IPS-18a (cell line): ENCODE data around the gene DLK1.

Experiments
- H3K27ac ChIP-seq: one replicate; pipeline ENCODE4 v1.5.1; 2013; ENCODE audit warnings: low read length
- H3K27me3 ChIP-seq: one replicate; pipeline ENCODE4 v1.6.1; 2013; ENCODE audit warnings: mild to moderate bottlenecking, low read length; ENCODE audit not compliant: control insufficient read depth, insufficient read depth
- H3K36me3 ChIP-seq: one replicate; pipeline ENCODE4 v1.6.1; 2013; ENCODE audit warnings: low read depth, low read length; ENCODE audit not compliant: control insufficient read depth
- H3K4me1 ChIP-seq: one replicate; pipeline ENCODE4 v1.6.1; 2013; ENCODE audit warnings: low read depth, low read length; ENCODE audit not compliant: control insufficient read depth
- H3K4me3 ChIP-seq: one replicate; pipeline ENCODE4 v1.5.1; 2013; ENCODE audit warnings: low read length
- H3K9ac ChIP-seq: one replicate; pipeline ENCODE4 v1.6.1; 2013; ENCODE audit warnings: mild to moderate bottlenecking, low read length, moderate library complexity
- H3K9me3 ChIP-seq: one replicate; pipeline ENCODE4 v1.6.1; 2013; ENCODE audit warnings: low read depth, low read length; ENCODE audit not compliant: control insufficient read depth

The DLK1 gene

DNA sequence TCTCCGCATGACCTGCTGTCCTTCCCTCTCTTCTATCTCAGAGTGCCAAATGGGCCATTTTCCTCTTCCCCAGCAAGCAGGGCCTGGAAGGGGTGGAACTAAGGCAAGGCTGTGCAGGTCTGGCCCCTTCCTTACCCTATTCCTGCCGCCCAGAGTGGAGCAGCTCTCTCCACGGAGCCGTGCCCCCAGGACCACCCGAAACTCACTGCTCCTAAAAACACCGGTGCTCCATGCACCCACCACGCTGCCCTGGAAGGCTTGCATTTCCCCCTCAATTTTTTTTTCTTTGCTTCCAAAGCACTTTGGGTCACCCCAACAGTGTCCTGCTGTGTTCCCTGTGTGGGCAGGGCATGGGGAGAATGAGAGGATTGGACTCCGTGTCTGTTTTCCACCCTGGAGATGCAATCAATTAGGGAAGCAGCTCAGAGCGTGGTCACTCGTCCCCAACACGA, 50.7 kb downstream of the DLK1 start:
- H3K27me3 ChIP-seq: no peaks in the 10 kb centered on the region
- H3K4me3 ChIP-seq: no peak overlapping the region
- no peak overlapping the region for H3K27ac ChIP-seq
- H3K4me1 ChIP-seq: no peaks in the 10 kb centered on the region
- no peaks in the 10 kb centered on the region for H3K36me3 ChIP-seq
- no peaks in the 10 kb centered on the region for H3K9me3 ChIP-seq
- H3K9ac ChIP-seq: no peak overlapping the region

GRCh38 chr14:100777818-100778525, 51.3 kb downstream of the DLK1 start:
- no peaks in the 10 kb centered on the region for H3K4me1 ChIP-seq
- no peak overlapping the region for H3K27ac ChIP-seq
- no peak overlapping the region for H3K9ac ChIP-seq
- H3K27me3 ChIP-seq: no peaks in the 10 kb centered on the region
- H3K9me3 ChIP-seq: no peaks in the 10 kb centered on the region
- H3K4me3 ChIP-seq: no peak overlapping the region
- H3K36me3 ChIP-seq: no peaks in the 10 kb centered on the region

GRCh38 chr14:100778526-100778882, 51.8 kb downstream of the DLK1 start:
- no peak overlapping the region for H3K27ac ChIP-seq
- H3K4me3 ChIP-seq: no peak overlapping the region
- H3K9ac ChIP-seq: no peak overlapping the region
- no peaks in the 10 kb centered on the region for H3K4me1 ChIP-seq
- no peaks in the 10 kb centered on the region for H3K9me3 ChIP-seq
- H3K36me3 ChIP-seq: no peaks in the 10 kb centered on the region
- no peaks in the 10 kb centered on the region for H3K27me3 ChIP-seq

DNA sequence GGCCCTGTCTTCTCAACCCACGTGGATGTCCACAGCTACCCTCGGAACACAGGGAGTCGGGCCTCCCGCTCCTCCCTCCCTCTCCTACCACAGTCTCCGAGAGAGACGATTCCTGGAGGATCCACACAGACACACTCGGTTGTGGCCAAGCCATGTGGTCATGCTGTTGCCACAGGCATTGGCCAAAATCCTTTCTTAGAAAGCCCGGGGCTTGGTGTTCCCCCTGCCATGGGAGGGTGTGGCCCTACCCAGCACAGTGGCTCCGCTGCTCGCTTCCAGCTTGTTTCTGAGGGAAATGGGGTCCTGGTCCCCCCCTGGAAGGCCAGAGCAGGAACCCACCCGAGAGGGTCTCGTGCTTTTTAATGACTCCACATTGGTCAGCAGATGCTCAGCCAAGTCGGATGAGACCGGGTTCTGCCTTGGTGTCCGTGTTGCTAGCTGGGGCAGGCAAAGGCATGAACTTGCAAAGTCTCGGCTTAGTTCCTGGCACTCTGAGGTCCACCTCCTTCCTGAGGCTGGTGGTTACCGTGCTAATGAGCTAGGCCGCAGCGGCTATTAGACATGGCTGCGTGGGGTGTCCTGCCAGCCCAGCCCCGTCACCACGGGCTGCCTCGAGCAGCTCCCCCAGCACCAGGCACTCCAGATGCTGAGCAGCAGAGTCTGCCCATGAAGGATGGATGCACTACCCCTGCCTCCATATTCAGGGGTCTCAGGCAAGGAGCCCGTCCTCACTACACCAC, 52.4 kb downstream of the DLK1 start:
- no peaks in the 10 kb centered on the region for H3K27me3 ChIP-seq
- H3K27ac ChIP-seq: no peak overlapping the region
- H3K9me3 ChIP-seq: no peaks in the 10 kb centered on the region
- no peak overlapping the region for H3K4me3 ChIP-seq
- H3K4me1 ChIP-seq: no peaks in the 10 kb centered on the region
- H3K36me3 ChIP-seq: no peaks in the 10 kb centered on the region
- H3K9ac ChIP-seq: no peak overlapping the region

- Histone ChIP-seq H3K9ac (no peak overlapping the region), H3K9me3 (no peaks in the 10 kb centered on the region), H3K27ac (no peak overlapping the region), H3K4me3 (no peak overlapping the region), H3K36me3 (no peaks in the 10 kb centered on the region), H3K4me1 (no peaks in the 10 kb centered on the region), H3K27me3 (no peaks in the 10 kb centered on the region)
These were observed 53.0 kb downstream of the DLK1 start for GRCh38 chr14:100779691-100780080.

- no peak overlapping the region for H3K9ac ChIP-seq
- H3K4me1 ChIP-seq: no peaks in the 10 kb centered on the region
- H3K9me3 ChIP-seq: no peaks in the 10 kb centered on the region
- H3K36me3 ChIP-seq: no peaks in the 10 kb centered on the region
- no peaks in the 10 kb centered on the region for H3K27me3 ChIP-seq
- no peak overlapping the region for H3K4me3 ChIP-seq
- H3K27ac ChIP-seq: no peak overlapping the region
These were observed 53.6 kb downstream of the DLK1 start for GRCh38 chr14:100780246-100780645.

GRCh38 chr14:100780646-100781355, 54.1 kb downstream of the DLK1 start:
- Histone ChIP-seq H3K9me3 (no peaks in the 10 kb centered on the region), H3K36me3 (no peaks in the 10 kb centered on the region), H3K9ac (no peak overlapping the region), H3K27me3 (no peaks in the 10 kb centered on the region), H3K4me1 (no peaks in the 10 kb centered on the region), H3K4me3 (no peak overlapping the region), H3K27ac (no peak overlapping the region)

DNA sequence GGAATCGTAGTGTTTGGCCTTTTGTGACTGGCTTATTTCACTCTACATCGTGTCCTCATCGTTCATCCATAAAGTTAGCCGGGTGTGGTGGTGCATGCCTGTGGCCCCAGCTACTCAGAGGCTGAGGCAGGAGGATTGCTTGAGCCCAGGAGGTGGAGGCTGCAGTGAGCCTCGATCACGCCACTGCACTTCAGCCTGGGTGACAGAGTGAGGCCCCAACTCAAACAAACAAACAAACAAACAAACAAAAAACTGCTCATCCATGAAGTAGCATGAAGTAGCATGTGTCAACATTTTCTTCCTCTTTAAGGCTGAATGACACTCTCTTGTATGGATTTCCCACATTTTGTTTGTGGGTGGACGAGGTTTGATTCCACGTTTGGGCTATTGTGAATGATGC, 55.3 kb downstream of the DLK1 start:
- no peaks in the 10 kb centered on the region for H3K27me3 ChIP-seq

GRCh38 chr14:100782516-100783320, 56.0 kb downstream of the DLK1 start:
- H3K36me3 ChIP-seq: no peaks in the 10 kb centered on the region
- no peak overlapping the region for H3K9ac ChIP-seq
- H3K4me1 ChIP-seq: no peaks in the 10 kb centered on the region
- H3K27ac ChIP-seq: no peak overlapping the region
- H3K9me3 ChIP-seq: no peaks in the 10 kb centered on the region
- no peaks in the 10 kb centered on the region for H3K27me3 ChIP-seq
- no peak overlapping the region for H3K4me3 ChIP-seq

More for the DNA sequence above, 55.3 kb downstream of the DLK1 start:
- H3K9ac ChIP-seq: no peak overlapping the region
- H3K27ac ChIP-seq: no peak overlapping the region
- no peaks in the 10 kb centered on the region for H3K9me3 ChIP-seq
- H3K36me3 ChIP-seq: no peaks in the 10 kb centered on the region
- no peaks in the 10 kb centered on the region for H3K4me1 ChIP-seq
- H3K4me3 ChIP-seq: no peak overlapping the region

- H3K9ac ChIP-seq: no peak overlapping the region
- H3K27me3 ChIP-seq: no peaks in the 10 kb centered on the region
- no peaks in the 10 kb centered on the region for H3K4me1 ChIP-seq
- H3K27ac ChIP-seq: no peak overlapping the region
- H3K4me3 ChIP-seq: no peak overlapping the region
- no peaks in the 10 kb centered on the region for H3K36me3 ChIP-seq
- H3K9me3 ChIP-seq: no peaks in the 10 kb centered on the region
These were observed 57.1 kb downstream of the DLK1 start for GRCh38 chr14:100783630-100784370.
